Choroid plexus epithelial cell (primary cell): Measurements from ENCODE around the gene SETD7.

Source experiments
- DNase-seq: peaks from one replicate; pipeline ENCODE4 v3.0.0-alpha.2; 2010; ENCODE audit warnings: low read depth
- H3K4me3 ChIP-seq: 2 replicates; pipeline ENCODE4 v1.5.1; 2011; ENCODE audit warnings: low read depth, mild to moderate bottlenecking, control low read depth, low read length, moderate library complexity
- TF ChIP-seq, protein P1 (sequence below): conservative IDR thresholded peaks from 2 replicates; pipeline ENCODE4 v1.5.1; 2011; ENCODE audit warnings: low read depth, mild to moderate bottlenecking, control low read depth, inconsistent platforms, low read length, moderate library complexity

SETD7 gene

DNA sequence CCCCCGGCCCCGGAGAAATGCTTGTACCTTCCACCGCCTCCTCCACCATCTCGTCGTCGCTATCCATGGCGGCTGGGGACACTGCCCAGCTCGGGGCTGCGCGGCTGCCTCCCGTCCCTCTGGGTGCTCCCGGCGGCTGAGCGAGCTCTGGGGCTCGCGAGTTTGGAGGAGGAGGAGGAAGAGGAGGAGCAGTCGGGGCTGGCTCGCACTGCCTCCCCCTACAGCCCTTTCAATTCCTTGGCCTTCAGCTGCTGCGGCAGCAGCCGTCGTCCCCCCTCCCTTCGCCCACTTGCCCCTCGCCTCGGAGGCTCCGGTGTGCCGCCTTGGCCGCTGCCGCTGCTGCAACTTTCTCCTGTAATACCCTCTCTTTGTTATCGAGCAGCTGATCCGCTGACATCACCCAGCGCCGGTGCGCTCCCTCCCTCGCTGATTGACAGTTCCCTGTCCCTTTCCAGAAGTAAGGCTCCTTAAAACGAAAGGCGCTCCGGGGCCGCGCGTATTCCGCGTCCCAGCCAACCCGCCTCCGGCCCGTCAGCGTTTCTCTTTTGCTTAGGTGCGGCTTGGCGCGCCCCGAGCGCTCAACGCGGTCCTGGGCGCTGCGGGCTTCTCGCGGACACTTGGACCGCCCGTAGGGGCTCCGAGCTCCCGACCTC, at the start of gene SETD7:
Gene SETD7, minus strand, starts transcription at position 149 of the 653 bp plus-strand sequence. Its CDS starts 82 bp downstream, at position 67.
- TF ChIP-seq, protein P1, sequence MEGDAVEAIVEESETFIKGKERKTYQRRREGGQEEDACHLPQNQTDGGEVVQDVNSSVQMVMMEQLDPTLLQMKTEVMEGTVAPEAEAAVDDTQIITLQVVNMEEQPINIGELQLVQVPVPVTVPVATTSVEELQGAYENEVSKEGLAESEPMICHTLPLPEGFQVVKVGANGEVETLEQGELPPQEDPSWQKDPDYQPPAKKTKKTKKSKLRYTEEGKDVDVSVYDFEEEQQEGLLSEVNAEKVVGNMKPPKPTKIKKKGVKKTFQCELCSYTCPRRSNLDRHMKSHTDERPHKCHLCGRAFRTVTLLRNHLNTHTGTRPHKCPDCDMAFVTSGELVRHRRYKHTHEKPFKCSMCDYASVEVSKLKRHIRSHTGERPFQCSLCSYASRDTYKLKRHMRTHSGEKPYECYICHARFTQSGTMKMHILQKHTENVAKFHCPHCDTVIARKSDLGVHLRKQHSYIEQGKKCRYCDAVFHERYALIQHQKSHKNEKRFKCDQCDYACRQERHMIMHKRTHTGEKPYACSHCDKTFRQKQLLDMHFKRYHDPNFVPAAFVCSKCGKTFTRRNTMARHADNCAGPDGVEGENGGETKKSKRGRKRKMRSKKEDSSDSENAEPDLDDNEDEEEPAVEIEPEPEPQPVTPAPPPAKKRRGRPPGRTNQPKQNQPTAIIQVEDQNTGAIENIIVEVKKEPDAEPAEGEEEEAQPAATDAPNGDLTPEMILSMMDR = peak; percentile 22
- peak within 1 kb of the TSS; percentile 89 for H3K4me3 ChIP-seq
- DNase-seq = peak; percentile 83

DNA sequence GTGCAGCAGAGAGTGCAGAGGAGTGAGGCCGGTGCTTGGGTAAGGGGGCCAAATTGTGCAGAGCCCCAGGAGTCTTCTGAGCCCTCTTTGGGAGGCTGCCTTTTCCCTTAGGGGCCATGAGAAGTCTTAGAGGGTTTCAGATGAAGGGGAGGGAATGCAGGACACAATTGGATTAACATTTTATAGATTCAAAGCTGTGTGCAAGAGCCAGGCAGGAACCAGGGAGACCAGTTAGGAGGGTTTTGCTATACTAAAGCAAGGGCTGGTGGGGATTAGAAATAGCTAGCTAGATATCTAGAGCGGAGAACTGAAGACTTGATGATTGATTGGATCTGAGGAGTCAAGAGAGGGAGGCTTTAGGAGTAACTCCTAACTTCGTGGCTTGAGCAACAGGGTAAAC, 49.5 kb upstream of the SETD7 start:
- TF ChIP-seq, protein P1 = no peak
- DNase-seq = no peak
- H3K4me3 ChIP-seq = no peak overlapping the region

DNA sequence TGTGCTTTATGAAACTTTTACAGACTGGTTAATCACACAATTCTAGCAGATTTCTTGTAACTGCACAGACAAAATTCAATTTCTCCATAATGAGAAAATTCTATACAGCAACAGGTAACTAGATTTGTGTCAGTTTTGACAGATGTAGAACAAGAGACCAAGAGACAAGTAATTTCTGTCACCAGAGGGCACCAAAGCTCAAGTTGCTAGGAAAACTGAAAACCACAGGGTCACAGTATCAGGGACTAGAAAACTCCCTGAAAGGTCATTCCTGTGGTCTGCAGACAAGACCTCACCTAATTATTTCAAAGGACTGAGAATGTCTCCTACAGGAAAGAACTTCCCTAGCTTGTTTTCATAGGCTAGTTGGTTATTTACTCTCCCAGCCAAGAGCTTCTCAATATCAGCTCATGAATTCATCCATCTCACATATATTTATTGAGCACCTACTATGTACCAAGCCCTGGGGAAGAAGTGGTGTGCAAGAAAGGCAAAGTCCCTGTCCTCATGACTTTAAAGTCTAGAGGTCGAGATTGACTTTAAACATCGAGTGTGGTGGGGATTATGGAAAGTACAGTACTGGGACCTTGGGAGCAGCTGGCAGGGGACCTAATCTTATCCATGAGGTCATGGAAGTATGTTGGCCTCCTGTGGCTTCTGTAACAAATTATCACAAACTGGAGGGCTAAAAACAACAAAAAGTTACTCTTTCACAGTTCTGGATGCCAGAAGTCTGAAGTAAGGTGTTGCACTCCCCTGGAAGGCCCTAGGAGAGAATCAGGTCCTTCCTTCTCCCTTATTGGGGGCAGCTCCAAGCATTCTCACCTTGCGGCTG, 47.8 kb upstream of the SETD7 start:
- DNase-seq = peak; percentile 80
- TF ChIP-seq, protein P1 = peak; percentile 69
- no peak overlapping the region for H3K4me3 ChIP-seq

GRCh38 chr4:139602776-139603360, 46.8 kb upstream of the SETD7 start:
- no peak overlapping the region for H3K4me3 ChIP-seq
- TF ChIP-seq, protein P1 = no peak
- no peak for DNase-seq

- no peak overlapping the region for H3K4me3 ChIP-seq
- DNase-seq = no peak
- TF ChIP-seq, protein P1 = no peak
These were observed 44.6 kb upstream of the SETD7 start for GRCh38 chr4:139600662-139601061.

GRCh38 chr4:139599594-139600374, 43.8 kb upstream of the SETD7 start:
- H3K4me3 ChIP-seq = no peak overlapping the region
- TF ChIP-seq, protein P1 = no peak

More at GRCh38 chr4:139599594-139600374, 43.8 kb upstream of the SETD7 start:
- DNase-seq = peak; percentile 72
